SH-SY5Y (cell line): ENCODE measurements around the gene MYPOP.

Experiments used
- GATA2 ChIP-seq: IDR thresholded peaks from 2 replicates; pipeline ENCODE4 v1.6.1; 2011; ENCODE audit warnings: mild to moderate bottlenecking, low read depth, low read length
- GATA3 ChIP-seq: IDR thresholded peaks from 2 replicates; pipeline ENCODE4 v1.6.1; 2011; ENCODE audit warnings: low read depth, mild to moderate bottlenecking, low read length, moderate library complexity

- TF ChIP-seq GATA2, result no peak
- no peak for TF ChIP-seq GATA3
Observed at GRCh38 chr19:45901432-45901911, 941 bp downstream of the MYPOP start.
